HG02610 (cell line): ENCODE measurements around the gene KRTAP16-1.
"Not testable (repeated sequence)": the region's sequence is repeated elsewhere in the genome, so short reads cannot be mapped to it uniquely, and the experiment has no call there.

Source experiments
- ATAC-seq: cut with Tn5 transposase; IDR thresholded peaks from one replicate; pipeline ENCODE4 v1.9.1; 2021; ENCODE audit warnings: mild to moderate bottlenecking, moderate library complexity; ENCODE audit not compliant: unreplicated experiment

Gene KRTAP16-1, protein sequence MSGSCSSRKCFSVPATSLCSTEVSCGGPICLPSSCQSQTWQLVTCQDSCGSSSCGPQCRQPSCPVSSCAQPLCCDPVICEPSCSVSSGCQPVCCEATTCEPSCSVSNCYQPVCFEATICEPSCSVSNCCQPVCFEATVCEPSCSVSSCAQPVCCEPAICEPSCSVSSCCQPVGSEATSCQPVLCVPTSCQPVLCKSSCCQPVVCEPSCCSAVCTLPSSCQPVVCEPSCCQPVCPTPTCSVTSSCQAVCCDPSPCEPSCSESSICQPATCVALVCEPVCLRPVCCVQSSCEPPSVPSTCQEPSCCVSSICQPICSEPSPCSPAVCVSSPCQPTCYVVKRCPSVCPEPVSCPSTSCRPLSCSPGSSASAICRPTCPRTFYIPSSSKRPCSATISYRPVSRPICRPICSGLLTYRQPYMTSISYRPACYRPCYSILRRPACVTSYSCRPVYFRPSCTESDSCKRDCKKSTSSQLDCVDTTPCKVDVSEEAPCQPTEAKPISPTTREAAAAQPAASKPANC

DNA sequence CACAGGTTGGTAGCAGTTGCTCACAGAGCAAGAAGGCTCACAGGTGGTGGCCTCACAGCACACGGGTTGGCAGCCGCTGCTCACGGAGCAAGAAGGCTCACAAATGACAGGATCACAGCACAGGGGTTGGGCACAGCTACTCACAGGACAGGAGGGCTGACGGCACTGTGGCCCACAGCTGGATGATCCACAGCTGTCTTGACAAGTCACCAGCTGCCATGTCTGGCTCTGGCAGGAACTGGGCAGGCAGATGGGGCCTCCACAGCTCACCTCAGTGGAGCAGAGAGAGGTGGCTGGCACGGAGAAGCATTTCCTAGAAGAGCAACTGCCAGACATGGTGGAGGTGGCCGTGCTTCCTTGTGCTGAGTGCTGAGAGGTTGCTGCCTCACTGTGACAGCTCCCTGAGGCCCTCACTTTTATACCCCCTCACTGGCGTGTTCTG, at the start of gene KRTAP16-1:
Gene KRTAP16-1 (minus strand): TSS at position 392 of the 442 bp plus-strand sequence. CDS start 56 bp downstream, at position 336.
- no peak for ATAC-seq

GRCh38 chr17:41354536-41354935, 45.4 kb upstream of the KRTAP16-1 start:
- ATAC-seq = no peak

GRCh38 chr17:41352597-41353366, 43.7 kb upstream of the KRTAP16-1 start:
- no peak for ATAC-seq

DNA sequence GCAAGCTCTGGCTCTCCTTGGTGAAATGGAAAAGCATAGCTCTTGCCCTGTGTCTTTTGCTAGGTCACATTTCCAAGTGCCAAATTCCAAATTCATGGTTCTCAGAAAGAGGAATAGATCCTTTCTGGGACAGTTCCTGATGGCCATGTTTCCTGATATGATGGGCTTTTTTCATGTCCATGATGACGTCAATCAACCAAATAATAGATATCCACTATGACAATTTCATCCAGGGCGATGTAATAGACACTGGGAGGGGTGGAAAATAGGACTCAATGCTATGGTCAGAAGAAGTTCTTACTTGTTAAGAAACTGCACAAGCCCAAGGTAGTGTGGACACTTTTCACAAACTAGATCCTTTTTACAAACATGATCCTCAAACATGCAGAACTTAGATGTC, 42.1 kb upstream of the KRTAP16-1 start:
- no peak for ATAC-seq

- not testable (repeated sequence) for ATAC-seq
Measured at GRCh38 chr17:41350381-41350878, 41.3 kb upstream of the KRTAP16-1 start, which contains the start of gene KRT33A. KRT33A (minus strand) TSS chr17:41350828; CDS start chr17:41350767, 61 bp downstream.

- ATAC-seq = no peak
Measured at GRCh38 chr17:41347869-41348760, 39.0 kb upstream of the KRTAP16-1 start.

DNA sequence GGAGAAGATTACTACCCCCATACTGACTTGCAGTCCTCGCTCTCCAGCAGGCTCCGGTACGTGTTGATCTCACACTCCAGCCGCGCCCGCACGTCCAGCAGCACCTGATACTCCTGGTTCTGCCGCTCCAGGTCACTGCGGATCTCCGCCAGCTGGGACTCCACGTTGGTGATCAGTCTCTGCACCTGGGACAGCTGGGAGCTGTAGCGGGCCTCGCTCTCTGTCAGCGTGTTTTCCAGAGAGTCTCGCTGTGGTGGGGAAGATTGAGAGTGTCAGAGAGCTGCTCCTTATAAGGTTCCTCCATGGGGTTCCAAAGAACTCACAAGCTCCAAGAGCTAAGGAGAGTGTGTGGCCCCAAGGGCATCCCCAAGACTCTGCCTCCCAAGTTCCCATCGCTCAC, 37.3 kb upstream of the KRTAP16-1 start:
- not testable (repeated sequence) for ATAC-seq

GRCh38 chr17:41345992-41346391, 36.9 kb upstream of the KRTAP16-1 start:
- no peak for ATAC-seq

GRCh38 chr17:41343029-41343428, 33.9 kb upstream of the KRTAP16-1 start:
- no peak for ATAC-seq

DNA sequence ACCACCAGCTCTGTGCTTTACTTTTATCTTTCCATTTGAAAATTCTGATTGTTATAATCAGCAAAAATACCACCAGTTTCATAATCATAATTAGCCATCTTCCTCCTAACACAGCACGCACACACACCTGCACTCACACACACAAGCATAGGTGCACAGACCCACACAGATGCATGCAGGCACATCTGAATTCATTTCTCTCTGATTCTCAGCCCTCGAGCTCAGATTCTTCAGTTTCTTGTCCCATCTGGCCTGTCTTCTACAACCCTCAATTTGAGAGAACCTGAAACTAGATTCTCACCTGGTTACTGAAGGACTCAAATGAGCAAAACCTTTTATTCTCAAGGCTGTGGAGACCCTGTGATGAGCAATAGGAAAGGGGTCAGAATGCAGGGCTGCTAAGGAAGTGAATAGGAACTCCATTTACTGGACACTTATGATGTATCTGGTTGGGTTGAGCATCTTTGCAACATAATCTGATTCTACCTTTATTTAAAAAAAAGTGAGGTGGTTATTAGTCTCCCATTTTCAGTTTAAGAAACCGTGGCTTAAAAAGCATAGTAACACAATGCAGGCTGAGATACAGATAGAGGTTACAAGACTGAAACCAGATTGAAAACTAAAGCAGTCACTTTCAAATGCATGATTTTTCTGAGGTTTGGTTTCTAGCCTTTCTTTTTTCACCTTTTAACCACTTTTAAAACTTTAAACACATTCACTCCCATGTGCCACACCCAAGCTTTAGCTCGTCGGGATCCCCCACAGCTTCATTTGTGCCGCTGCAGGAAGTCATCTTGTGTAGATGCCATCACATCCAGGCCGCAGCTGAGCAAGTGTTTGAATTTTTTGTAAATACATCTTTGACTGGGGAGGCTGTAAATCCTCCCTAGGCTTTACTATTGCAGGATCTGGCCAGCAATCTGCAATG, 32.1 kb upstream of the KRTAP16-1 start:
- no peak for ATAC-seq

- ATAC-seq = no peak
Measured at GRCh38 chr17:41340494-41340893, 31.4 kb upstream of the KRTAP16-1 start.

- no peak for ATAC-seq
Measured at GRCh38 chr17:41339571-41340172, 30.6 kb upstream of the KRTAP16-1 start.

- ATAC-seq = no peak
Measured at GRCh38 chr17:41338961-41339485, 29.9 kb upstream of the KRTAP16-1 start.

- ATAC-seq = no peak
Measured at GRCh38 chr17:41335747-41336146, 26.6 kb upstream of the KRTAP16-1 start.

DNA sequence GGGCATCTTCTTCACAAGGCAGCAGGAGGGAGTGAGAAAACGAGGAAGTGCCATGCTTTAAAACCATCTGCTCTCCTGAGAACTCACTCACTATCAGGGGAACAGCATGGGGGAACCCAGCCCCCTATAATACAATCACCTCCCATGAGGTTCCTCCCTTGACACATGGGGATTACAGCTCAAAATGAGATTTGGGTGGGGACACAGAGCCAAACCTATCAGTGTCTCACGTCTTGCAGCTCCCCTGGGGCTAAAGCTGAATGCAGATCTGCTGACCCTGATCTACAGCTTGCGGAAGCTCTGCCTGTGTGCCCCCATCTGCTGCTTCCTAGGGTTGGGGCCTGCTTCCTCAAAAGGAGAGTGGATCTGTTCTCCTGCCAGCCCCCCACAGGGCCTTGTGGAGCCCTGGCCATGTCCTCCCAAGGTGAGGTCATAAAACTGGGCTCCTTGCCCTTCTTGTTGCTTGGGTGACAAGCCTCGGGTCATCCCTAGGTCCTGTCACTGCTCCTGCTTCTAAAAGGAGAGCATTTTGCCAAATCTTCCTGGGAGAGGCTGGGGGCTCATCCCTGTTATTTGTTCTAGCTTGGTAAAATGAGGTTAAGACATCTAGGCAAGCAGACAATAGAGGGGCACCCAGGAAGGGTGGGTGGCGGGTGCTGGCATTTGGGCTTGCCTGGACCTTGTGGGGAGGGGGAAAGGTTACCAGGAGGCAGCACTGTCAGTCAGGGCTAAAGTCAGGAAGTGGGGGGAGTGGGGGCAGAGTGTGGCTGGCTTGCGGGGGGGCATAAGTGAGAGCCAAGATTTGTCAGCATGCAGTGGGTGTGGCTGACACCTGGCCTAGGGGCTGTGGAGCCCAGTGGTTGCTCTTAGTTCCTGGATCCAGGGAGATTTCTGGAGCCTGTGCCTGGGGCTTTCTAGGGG, 25.5 kb upstream of the KRTAP16-1 start:
- ATAC-seq = no peak

GRCh38 chr17:41333836-41334235, 24.7 kb upstream of the KRTAP16-1 start:
- no peak for ATAC-seq

DNA sequence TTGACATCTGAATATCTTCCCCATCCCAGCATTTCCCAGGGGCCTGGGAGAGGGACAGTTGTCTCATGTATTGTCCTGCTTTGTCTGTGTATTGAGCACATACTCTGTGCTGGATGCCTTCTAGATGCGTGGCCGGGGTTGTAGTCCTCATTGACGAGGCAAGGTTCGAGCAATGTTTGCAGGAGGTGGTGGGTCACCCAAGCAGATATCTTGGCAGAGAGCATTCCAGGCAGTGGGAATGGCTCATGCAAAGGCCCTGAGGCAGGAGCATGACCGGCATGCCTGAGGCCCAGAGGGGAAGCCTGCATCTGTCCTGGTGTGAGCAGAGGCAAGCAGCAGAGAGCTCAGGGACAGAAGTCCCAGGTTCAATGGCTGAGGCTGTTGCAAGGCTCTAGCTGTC, 24.0 kb upstream of the KRTAP16-1 start:
- ATAC-seq = no peak

GRCh38 chr17:41332239-41332638, 23.1 kb upstream of the KRTAP16-1 start:
- ATAC-seq = no peak
